IPS-NIHi7 (cell line): Measurements from ENCODE around the gene RECQL.

Experiments
- DNase-seq: peaks from one replicate; pipeline ENCODE4 v3.0.0; 2012; ENCODE audit warnings: mixed read lengths; ENCODE audit errors: extremely low spot score

The RECQL gene, protein sequence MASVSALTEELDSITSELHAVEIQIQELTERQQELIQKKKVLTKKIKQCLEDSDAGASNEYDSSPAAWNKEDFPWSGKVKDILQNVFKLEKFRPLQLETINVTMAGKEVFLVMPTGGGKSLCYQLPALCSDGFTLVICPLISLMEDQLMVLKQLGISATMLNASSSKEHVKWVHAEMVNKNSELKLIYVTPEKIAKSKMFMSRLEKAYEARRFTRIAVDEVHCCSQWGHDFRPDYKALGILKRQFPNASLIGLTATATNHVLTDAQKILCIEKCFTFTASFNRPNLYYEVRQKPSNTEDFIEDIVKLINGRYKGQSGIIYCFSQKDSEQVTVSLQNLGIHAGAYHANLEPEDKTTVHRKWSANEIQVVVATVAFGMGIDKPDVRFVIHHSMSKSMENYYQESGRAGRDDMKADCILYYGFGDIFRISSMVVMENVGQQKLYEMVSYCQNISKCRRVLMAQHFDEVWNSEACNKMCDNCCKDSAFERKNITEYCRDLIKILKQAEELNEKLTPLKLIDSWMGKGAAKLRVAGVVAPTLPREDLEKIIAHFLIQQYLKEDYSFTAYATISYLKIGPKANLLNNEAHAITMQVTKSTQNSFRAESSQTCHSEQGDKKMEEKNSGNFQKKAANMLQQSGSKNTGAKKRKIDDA

GRCh38 chr12:21501258-21502163 lies at the start of gene RECQL, which contains the start of gene GOLT1B:
Gene RECQL (minus strand): TSS chr12:21501635. CDS start chr12:21499570, 2,065 bp downstream.
Gene GOLT1B (plus strand): TSS chr12:21501789. CDS start chr12:21501924, 135 bp downstream.
- peak; percentile 98 for DNase-seq

DNA sequence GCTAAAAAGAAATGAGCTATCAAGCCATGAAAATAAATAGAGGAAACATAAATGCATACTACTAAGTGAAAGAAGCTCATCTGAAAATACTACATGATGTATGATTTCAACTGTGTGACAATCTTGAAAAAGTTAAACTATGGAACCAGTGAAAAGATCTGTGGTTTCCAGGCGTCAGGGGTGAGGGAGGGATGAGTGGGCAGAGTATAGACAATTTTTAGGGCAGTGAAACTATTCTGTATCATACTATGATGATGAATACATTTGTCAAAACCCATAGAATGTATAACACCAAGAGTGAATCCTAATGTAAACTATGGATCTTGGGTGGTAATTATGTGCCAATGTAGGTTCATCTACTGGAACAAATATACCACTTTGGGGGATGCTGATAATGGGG lies 46.0 kb upstream of the RECQL start:
- DNase-seq, result no peak

DNA sequence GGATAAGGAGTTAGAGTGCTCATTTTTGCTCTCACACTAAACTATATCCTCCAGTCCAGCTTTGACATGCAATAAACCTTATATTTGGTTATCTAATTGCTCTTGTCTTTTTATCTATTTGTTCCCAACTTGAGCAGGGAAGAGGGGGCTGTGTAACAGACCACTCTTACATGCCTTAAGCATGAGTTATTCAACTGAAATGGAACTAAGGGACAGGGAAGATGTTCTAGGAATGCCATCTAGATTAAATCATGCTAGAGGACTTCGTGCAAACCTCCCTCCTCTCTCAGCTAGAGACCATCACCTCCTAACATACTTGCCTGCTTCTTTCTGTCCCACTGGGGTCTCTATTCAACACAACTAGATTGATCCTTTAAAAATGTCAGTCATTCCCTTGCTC lies 45.3 kb upstream of the RECQL start:
- DNase-seq, result no peak

- no peak for DNase-seq
These were observed 44.1 kb upstream of the RECQL start for GRCh38 chr12:21545557-21545956.

DNA sequence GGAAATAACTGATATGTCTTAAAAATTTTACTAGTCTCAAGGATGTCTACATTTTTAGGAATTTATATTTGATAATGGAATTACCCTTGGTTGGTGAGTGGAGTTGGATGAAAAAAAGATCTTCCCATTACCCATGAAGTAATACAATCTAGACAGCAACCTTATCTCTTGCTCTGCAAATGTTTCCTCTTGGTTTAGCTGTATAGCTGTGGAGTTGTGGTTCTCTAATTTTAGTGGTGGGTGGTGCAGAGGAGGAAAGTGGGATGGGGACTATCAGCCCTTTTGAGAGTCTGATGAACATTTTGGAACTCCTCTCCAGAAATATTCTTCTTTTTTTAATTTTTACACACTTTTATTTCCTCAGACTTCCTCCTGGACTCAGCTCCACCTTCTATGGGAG lies 41.7 kb upstream of the RECQL start:
- no peak for DNase-seq

GRCh38 chr12:21542403-21542802 lies 41.0 kb upstream of the RECQL start:
- no peak for DNase-seq

GRCh38 chr12:21541773-21542172 lies 40.3 kb upstream of the RECQL start:
- no peak for DNase-seq

GRCh38 chr12:21539797-21540196 lies 38.4 kb upstream of the RECQL start:
- DNase-seq, result no peak

DNA sequence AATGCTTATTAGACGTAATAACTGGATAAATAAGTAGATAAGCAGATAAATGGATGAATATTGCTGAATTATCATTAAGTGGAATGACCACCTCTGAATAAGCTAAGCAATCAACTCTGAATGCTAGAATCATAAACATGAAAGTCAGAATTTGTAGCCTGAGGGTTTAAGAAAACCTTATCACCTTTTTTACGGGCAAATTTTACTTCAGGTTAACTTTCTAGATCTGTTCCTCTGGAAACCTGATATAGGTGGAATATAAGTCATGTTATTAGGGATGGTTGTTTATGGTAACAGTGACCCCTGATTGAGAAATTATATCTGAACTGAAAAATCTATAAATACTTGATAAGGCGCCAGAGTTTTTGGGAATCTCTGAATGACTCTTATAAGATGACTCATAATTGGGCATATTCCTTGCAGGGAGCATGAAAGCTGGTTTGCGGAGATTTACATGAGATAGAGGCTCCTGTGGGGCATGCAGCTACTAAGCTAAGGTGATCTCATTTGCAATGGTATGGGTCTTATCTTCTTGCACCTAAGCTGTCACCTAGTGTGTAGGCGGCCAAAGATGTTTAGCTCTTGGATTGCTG lies 36.7 kb upstream of the RECQL start:
- DNase-seq, result no peak

DNA sequence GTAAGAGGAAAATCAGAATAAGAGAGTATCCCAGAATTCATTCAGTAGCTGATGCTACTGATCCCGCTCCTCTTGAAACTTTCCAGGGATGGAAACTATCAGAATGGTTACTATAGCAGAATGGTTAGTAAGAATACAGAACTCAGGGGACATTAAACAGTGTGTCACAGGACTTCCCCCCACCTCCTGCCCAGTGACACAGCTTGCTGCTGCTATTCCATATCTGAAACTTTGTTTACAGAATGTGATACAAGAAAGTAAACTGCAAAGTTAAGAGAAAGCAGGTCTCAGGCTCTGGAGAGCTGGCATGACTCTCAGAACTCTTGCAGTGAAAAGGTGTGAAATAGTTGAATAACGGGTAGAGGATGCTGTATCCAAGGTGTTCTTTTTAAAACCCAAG lies 28.0 kb upstream of the RECQL start:
- DNase-seq, result no peak

DNA sequence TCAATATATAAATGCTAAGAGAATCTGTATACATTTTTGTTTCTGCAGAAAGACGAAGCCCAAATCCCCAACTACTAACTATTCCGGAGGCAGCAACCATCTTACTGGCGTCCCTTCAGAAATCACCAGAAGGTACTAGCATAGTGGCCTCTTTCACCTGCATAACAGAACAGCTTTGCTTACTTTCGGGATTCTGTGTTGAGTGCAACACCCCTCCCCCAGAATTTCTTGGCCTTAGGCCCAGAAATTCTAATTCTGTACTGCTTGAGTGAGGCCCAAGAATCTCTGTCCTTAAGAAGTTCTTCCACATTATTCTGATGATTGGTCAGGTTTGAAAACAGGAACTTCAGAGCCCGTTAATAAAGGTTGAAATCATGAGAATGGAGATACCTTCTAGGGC lies 27.5 kb upstream of the RECQL start:
- no peak for DNase-seq

GRCh38 chr12:21527451-21528180 lies 26.2 kb upstream of the RECQL start:
- peak; percentile 60 for DNase-seq

DNA sequence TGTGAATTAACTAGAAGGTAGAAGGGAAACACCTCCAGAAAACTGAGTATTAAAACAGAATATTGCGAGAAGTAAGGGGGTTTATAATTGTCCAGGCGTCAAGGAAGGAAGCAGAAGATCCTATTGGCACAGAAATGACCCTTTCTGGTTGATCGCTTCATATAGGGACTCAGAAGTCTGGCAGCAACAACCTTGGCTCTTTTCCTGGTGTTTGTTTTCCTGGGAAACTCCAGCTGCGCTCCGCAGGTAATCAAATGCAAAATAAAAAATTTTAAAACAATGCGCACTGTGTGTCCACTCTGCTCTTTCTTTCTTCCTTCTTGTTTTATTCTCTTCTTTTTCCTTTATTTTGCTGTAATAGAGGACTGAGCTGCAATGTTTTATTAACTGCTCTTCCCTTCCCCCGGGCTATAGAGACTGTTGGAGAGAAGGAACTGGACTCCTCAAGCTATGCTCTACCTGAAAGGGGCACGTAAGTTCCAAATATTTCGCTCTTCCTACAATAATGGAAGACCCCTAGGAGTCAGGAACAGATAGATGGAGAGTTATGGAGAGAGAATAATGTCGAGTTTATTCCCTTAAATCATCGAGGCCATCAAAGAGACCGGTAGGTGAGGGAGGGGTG lies 25.4 kb upstream of the RECQL start:
- DNase-seq, result no peak

GRCh38 chr12:21526053-21526452 lies 24.6 kb upstream of the RECQL start, which contains the start of gene SPX:
Gene SPX (plus strand): TSS chr12:21526296. CDS start chr12:21526473, 177 bp downstream.
- no peak for DNase-seq

DNA sequence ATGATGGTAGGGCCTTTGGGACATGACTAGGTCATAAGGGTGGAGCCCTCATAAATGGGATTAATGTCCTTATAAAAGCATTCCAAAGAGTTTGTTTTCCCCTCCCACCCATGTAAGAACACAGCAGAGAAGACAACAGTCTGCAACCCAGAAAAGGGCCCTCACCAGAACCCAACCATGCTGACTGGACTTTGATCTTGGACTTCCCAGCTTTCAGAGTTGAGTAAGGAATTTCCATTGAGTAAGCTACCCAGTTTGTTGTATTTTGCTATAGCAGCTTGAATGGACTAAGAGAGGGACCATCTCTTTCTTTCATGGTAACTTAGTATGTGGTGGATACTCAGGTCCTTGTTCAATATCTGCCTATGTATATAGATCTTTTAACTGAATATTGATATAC lies 21.7 kb upstream of the RECQL start:
- no peak for DNase-seq

GRCh38 chr12:21521541-21521940 lies 20.1 kb upstream of the RECQL start:
- DNase-seq, result no peak

GRCh38 chr12:21518451-21518850 lies 17.0 kb upstream of the RECQL start:
- DNase-seq, result no peak

- DNase-seq, result no peak
These were observed 14.8 kb upstream of the RECQL start for GRCh38 chr12:21516281-21516680.

DNA sequence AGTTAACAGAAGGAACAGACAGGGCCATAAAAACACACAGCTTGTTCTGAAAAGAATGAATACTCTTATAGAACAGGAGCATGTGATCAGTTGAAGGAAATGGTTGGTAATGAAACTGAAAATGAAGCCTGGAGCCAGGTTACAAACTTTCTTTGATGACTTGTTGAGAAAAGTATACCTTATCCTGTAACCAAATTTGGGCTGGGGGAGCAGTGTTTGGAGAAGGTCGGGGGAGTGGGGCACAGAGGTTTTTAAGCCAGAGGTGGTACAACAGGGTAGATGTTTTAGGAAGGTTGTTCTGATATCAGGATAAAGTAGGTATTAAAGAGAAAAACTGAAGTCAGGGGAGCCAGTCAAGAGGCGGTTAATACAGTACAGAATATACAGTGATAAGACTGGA lies 8.3 kb upstream of the RECQL start:
- DNase-seq, result no peak

DNA sequence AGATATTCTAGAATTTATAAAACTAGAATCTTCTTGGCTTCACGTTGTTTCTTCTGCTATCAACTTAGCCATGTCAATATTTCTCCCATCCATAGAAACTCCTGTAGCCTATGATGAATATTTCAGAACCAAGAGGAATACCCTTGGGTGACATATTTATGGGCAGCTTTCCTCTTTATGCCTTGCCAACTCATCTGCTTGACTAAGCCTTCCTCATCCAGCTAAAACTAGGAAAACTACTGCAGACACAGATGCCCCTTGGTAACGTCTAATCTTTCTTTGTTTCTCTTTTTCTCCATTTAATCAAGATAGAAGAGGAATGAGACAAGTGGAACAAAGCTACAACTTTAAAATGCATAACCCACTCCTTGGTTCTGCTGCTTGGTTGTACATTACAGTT lies 6.4 kb upstream of the RECQL start:
- DNase-seq, result no peak

GRCh38 chr12:21505888-21506287 lies 4.5 kb upstream of the RECQL start:
- no peak for DNase-seq
